ENCODE data around the gene KIAA2012.

The KIAA2012 gene

GRCh38 chr2:202072737-202073401, at the start of gene KIAA2012:
KIAA2012 (plus strand) TSS chr2:202073255; CDS start chr2:202073628, 373 bp downstream.
- DNase-seq, result no peak

- DNase-seq, result no peak
Measured at GRCh38 chr2:202023904-202024266, 49.2 kb upstream of the KIAA2012 start.

- no peak for DNase-seq
Measured at GRCh38 chr2:202024871-202025270, 48.2 kb upstream of the KIAA2012 start.

GRCh38 chr2:202025816-202026215, 47.2 kb upstream of the KIAA2012 start:
- DNase-seq, result no peak

GRCh38 chr2:202026507-202026906, 46.5 kb upstream of the KIAA2012 start:
- DNase-seq, result no peak

- no peak for DNase-seq
Measured at GRCh38 chr2:202030691-202031090, 42.4 kb upstream of the KIAA2012 start.

- no peak for DNase-seq
Measured at GRCh38 chr2:202031246-202031951, 41.7 kb upstream of the KIAA2012 start.

GRCh38 chr2:202032846-202033316, 40.2 kb upstream of the KIAA2012 start:
- DNase-seq, result peak; percentile 42

GRCh38 chr2:202033317-202034248, 39.5 kb upstream of the KIAA2012 start, which contains the start of gene FZD7:
FZD7 (plus strand) TSS chr2:202033855; CDS start chr2:202034648, 793 bp downstream.
- DNase-seq, result peak; percentile 87

- peak; percentile 43 for DNase-seq
Measured at GRCh38 chr2:202034249-202035088, 38.6 kb upstream of the KIAA2012 start.

GRCh38 chr2:202035089-202035940, 37.7 kb upstream of the KIAA2012 start:
- DNase-seq, result peak; percentile 34

- no peak for DNase-seq
Measured at GRCh38 chr2:202035941-202036372, 37.1 kb upstream of the KIAA2012 start.

GRCh38 chr2:202036601-202037037, 36.4 kb upstream of the KIAA2012 start:
- DNase-seq, result no peak

- no peak for DNase-seq
Measured at GRCh38 chr2:202037086-202037485, 36.0 kb upstream of the KIAA2012 start.

GRCh38 chr2:202038471-202039277, 34.4 kb upstream of the KIAA2012 start:
- no peak for DNase-seq

- DNase-seq, result no peak
Measured at GRCh38 chr2:202039278-202040078, 33.6 kb upstream of the KIAA2012 start.

GRCh38 chr2:202040079-202040844, 32.8 kb upstream of the KIAA2012 start:
- no peak for DNase-seq

- no peak for DNase-seq
Measured at GRCh38 chr2:202042444-202042843, 30.6 kb upstream of the KIAA2012 start.

All from activated naive CD4-positive, alpha-beta T cell treated with anti-CD3 and anti-CD28 coated beads, Interleukin-2, amount 50 U/mL, for 16 hours (primary cell).